Spleen (tissue), 7 donors: ENCODE results near the gene RNF114.

Source experiments
- CTCF ChIP-seq, 11 experiments: fragments of 200-600 bp in 7 of 11; fragments of 450-650 bp in 4 of 11; sonication (generic) in 4 of 11; IDR thresholded peaks in 8 of 11; conservative IDR thresholded peaks in 3 of 11; 1 replicate in 7 of 11; 2 replicates in 4 of 11; pipeline versions ENCODE4 v1.4.0 to v1.8.0; 2016 to 2021; ENCODE audit warnings: antibody characterized with exemption in 11 of 11, inconsistent platforms in 4 of 11, mild to moderate bottlenecking in 1 of 11
- POLR2A ChIP-seq, 3 donors: fragments of 450-650 bp; IDR thresholded peaks; one replicate each; pipeline ENCODE4 v1.5.1; 2017; ENCODE audit warnings: antibody characterized with exemption in 3 of 3, mild to moderate bottlenecking in 1 of 3
- donor health status: DM: no; HTN: no; CAD: no; lungs with moderate emphysema.
- donor health status: DM: no; HTN: no; CAD: no.
- donor health status: DM: no; HTN: no; CAD: no.

GRCh38 chr20:49948178-49948577, 12.0 kb downstream of the RNF114 start:
- TF ChIP-seq CTCF (IDR thresholded peaks at IDR 0.05 in 8 of 11, conservative IDR thresholded peaks at IDR 0.05 in 3 of 11): no peak
- no peak for TF ChIP-seq POLR2A (IDR thresholded peaks at IDR 0.05)
